Right kidney (tissue), 1 donor: ENCODE data around the gene JMJD1C.
A peak's percentile ranks its signal among the peaks of the same experiment; 100 is the strongest.

Experiments used
- DNase-seq: peaks from one replicate; pipeline ENCODE4 v3.0.0-alpha.2; 2016

JMJD1C gene

DNA sequence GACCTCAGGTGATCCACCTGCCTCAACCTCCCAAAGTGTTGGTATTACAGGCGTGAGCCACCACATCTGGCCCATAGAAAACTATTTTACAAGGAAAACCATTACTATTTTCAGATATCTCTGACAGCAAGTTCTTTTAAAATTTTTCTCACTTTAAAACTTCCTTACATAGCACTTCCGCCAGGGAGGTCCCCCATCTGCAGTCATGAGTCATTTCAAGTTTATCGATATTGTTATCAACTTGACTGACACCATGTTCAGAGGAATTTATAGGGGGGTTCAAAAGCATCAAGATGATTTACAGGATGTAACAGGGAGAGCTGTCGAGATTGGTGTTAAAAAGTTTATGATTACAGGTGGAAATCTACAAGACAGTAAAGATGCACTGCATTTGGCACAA lies 243.8 kb downstream of the JMJD1C start:
- no peak for DNase-seq

GRCh38 chr10:63219749-63220148 lies 246.0 kb downstream of the JMJD1C start:
- no peak for DNase-seq

DNA sequence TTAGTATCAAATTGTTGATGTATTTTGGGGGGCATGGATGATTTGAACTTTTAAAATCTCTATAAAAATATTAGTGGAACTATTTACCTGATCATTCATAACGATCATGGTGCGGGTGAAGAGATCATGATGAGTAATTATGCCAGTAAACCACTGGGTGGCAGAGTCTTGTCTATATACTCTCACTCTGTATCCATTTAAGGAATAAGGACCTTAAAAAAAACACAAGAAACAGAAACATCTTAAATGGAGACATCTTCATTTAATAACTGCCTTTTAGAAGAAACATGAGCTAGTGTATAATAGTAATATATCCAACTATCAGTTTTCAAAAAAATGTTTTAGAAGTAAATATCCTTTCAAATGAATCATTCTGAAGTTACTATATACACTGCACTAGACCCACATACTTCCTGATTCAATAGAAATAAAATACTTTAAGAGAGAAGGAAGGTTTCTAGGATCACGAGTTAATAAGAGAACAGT lies 248.6 kb downstream of the JMJD1C start:
- DNase-seq, result peak; percentile 23

DNA sequence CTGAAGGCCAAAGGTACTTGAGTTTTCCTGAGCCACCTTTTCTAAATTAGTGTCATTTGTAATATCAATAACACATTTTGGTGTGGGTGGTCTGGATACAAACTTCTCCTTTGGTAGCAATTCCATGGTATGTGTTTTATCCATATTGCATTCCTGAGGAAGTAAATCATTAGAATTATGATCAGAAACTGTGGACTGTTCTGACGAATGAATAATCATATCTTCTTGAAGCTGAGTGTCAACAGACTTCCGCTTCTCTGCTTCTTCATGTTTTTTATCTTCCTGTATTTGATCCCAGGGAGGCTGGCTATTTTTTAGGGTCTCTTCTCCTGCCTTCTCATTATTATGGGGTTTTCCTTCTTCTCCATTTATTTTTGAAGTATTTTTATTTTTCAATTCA lies 251.2 kb downstream of the JMJD1C start:
- DNase-seq, result no peak

DNA sequence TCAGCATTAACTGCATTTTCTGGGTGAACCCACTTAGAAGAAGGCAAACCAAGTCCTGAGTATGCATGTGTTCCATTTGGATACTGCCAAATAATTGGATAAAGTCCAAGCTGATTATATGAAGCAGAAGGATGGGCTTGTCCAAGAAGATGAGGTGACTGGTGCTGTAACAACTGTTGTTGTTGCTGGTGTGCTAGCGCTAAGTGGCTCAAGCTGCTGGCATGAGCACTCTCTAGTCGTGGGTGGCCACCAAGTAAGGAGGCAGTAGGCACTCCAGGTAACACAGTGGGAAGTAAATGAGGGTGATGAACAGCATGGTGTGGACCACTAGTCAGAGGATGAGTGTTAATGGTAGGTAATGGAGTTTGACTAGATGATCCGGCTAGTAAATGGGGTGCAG lies 252.3 kb downstream of the JMJD1C start:
- no peak for DNase-seq

GRCh38 chr10:63210611-63211196 lies 255.1 kb downstream of the JMJD1C start:
- DNase-seq, result no peak

DNA sequence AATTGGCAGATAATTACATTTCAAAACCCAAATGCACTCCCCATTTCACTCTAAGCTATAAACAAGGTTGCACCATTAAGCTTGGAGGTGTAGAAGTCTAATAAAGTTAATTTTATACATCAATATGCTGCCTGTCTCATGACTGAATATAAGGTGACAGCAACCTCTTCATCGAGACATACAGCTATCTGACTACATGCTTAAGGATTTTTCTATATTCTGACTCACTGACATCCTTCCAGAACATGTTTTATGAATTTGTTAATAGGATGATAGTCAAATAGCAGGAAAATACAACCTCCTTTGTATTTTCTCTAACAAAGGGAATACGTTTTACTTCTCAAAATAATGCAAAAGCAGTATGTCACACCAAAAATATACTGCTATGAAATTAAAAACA lies 256.1 kb downstream of the JMJD1C start:
- no peak for DNase-seq

DNA sequence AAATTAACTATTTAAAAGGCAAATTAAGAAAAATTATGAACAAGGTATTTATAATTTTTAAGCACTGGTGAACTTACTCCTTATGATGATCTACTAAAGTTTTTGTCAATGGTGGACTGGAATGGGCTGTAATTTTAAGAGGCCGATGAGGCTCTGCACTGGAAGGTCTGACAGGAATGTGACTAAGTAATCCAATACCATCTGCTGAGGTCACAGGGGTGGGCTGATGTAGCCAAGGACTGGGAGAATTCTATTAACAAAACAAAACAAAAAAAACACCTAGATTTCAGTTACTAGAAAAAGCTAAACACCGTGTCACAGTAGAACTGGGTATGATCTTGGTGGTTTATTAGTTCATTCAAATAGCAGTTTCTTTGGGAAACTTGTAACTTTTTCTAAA lies 256.8 kb downstream of the JMJD1C start:
- no peak for DNase-seq

GRCh38 chr10:63206997-63207811 lies 258.6 kb downstream of the JMJD1C start:
- peak; percentile 13 for DNase-seq

- DNase-seq, result no peak
Observed at GRCh38 chr10:63206576-63206975, 259.2 kb downstream of the JMJD1C start.

DNA sequence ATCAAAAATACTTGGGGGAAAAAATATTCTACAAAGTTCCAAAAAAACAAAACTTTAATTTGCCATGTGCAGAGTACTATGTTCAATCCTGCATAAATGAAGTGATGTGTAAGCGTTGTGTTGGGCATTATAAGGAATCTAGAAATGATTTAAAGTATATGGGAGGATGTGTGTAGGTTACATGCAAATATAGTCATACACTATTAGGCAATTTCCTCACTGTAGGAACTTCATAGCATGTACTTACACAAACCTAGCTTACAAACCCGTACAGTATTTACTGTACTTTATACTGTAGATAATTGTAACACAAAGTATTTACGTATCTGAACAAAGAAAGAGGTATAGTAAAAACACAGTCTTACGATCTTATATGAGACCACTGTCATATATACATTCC lies 260.4 kb downstream of the JMJD1C start:
- DNase-seq, result no peak

DNA sequence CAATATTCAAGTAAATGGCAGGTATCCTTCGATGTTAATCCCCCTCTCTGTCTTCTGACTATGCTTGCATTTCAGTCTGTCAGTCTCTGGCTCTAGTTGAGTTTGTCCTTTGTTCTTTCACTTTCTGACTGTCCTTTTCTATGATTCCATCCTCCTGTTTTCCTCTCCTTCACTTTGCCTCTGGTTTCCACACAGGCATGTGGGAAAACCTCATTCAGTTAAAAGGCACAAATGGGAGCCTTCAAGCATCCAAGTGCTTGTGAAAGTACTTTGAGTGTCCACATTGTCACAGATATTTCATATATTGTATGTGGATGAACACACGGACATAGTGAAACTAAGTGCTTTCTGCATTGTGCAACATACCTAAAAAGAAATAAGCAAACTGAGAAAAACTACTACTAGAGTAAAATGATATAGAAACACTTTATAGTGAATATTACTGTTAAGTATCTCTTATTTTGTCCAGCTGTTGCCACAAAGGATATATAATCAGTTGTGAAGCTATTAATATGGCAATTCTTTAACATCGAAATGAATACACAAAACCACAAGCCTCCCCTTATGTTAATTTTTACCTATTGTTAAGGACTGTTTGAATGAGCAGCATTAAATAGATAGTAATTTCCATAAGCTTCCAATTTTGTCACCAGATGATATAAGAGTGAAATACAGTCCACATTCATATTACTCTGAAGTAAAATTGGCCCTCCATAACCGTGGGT lies 260.9 kb downstream of the JMJD1C start:
- no peak for DNase-seq

DNA sequence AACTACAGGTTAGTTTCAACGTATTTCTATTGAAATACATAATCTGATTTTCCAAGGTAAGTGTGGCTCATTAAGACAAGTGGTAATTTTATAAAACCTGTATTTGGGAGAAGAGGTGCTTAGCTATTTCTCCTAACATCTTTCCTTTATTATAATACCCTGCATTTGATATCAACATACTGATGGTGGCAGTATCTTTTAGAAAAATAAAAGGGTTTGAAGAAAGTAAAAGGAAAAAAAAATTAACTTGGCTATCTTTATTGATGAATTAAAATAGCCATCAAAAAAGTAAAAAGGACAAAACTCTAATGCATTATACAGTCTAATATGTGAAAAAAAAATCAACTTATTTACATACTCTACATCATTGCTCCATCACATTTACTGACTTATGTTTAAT lies 264.7 kb downstream of the JMJD1C start:
- DNase-seq, result no peak

DNA sequence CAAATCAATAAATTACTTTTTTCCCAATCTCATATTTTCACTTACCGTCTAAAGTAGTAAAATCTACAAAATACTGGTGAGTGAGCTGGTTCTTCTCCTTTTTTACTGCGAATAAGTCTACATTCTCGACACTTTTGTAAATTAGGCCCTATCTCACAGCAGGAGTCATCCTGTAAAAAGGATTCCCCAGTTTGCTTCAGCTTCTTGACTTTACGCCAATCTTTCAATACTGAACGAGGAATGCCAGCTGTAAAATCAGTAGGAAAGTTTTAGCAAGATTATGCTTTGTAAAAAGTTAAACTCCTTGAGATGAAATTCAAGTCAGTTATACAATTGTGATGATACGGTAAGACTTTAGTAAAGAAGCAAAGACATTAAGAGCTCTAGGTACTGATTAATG lies 265.3 kb downstream of the JMJD1C start:
- no peak for DNase-seq

- no peak for DNase-seq
Observed at GRCh38 chr10:63199716-63200115, 266.1 kb downstream of the JMJD1C start.

- DNase-seq, result no peak
Observed at GRCh38 chr10:63197344-63198092, 268.3 kb downstream of the JMJD1C start.

GRCh38 chr10:63192826-63193225 lies 273.0 kb downstream of the JMJD1C start:
- no peak for DNase-seq

- no peak for DNase-seq
Observed at GRCh38 chr10:63175534-63175933, 290.2 kb downstream of the JMJD1C start.

DNA sequence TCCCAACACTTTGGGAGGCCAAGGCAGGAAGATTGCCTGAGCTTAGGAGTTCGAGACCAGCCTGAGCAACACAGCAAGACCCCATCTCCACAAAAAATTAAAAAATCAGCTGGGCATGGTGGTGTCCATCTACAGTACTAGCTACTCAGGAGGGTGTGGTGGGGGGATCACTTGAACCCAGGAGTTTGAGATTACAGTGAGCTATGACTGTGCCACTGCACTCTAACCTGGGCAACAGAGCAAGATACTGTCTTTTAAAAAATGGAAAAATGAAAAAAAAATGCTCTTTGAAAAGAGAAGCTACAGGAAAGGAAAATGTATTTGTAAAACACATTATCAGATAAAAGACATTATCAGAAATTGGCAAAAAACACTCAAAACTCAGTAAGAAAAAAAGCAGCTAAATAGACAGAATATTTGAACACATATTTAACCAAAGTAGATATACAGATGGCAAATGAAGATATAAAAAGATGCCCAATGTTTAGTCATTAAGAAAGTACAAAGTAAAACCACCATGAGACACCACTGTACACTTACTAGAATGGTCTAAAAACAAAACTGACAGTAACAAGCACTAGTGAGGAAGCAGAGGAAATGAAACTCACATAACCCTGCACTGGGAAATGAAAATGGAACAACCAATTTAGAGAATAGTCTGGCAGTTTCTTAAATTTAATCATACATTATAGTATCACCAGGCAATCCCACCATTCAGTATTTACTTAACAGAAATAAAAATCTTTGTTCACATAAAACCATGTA lies 292.1 kb downstream of the JMJD1C start:
- DNase-seq, result no peak

- DNase-seq, result no peak
Observed at GRCh38 chr10:63171926-63172325, 293.9 kb downstream of the JMJD1C start.

DNA sequence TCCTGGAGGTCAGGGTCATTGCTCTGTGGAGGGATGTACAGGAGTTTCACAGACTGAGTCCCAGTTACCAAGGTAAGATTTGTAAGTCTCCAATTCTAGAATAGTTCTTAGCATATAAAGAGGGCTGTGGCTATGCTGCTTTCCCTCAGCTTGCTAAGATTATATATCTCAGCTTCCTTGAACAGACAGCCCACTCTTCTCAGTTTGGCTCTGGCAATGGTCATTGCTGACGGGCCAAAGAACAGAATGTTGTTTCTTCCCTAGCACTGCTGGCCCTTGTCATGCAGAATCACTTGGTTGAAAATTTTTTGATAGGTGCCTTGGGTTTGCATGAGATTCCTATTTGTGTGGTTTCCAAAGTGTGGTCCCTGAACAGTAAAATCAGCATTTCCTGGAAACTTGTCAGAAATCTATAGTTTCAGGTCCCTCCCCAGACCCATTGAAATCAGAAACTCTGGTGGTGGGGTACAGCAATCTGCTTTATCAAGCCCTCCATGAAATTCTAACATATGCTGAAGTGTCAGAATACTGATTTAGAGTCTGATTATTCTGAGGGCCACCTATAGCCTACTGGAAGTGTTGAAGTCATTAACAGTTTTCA lies 294.4 kb downstream of the JMJD1C start:
- no peak for DNase-seq
